ENCODE measurements around the gene ZNF273.

The ZNF273 gene

GRCh38 chr7:64868499-64868898, 34.6 kb upstream of the ZNF273 start:
- DNase-seq (ENCODE audit: low read depth) = no peak
- TF ChIP-seq CTCF (IDR thresholded peaks at IDR 0.05; ENCODE audit: low read depth, low read length, missing control alignments) = no peak
- H3K4me3 ChIP-seq (ENCODE audit: low read depth, low read length) = no peak overlapping the region
- in situ Hi-C loops (cut with HindIII; ENCODE audit: low sequenced_read_pairs) = no loop called here

- no peak overlapping the region for H3K4me3 ChIP-seq (ENCODE audit: low read depth, low read length)
- no peak for TF ChIP-seq CTCF (IDR thresholded peaks at IDR 0.05; ENCODE audit: low read depth, low read length, missing control alignments)
- DNase-seq (ENCODE audit: low read depth) = no peak
- in situ Hi-C loops (cut with HindIII; ENCODE audit: low sequenced_read_pairs) = no loop called here
Measured at GRCh38 chr7:64869121-64869725, 33.9 kb upstream of the ZNF273 start.

- no peak for DNase-seq (ENCODE audit: low read depth)
- no peak for TF ChIP-seq CTCF (IDR thresholded peaks at IDR 0.05; ENCODE audit: low read depth, low read length, missing control alignments)
- no peak overlapping the region for H3K4me3 ChIP-seq (ENCODE audit: low read depth, low read length)
- in situ Hi-C loops (cut with HindIII; ENCODE audit: low sequenced_read_pairs) = no loop called here
Measured at GRCh38 chr7:64869912-64870562, 33.0 kb upstream of the ZNF273 start.

- TF ChIP-seq CTCF (IDR thresholded peaks at IDR 0.05; ENCODE audit: low read depth, low read length, missing control alignments) = no peak
- DNase-seq (ENCODE audit: low read depth) = no peak
- H3K4me3 ChIP-seq (ENCODE audit: low read depth, low read length) = no peak overlapping the region
- in situ Hi-C loops (cut with HindIII; ENCODE audit: low sequenced_read_pairs) = no loop called here
Measured at GRCh38 chr7:64870656-64871055, 32.4 kb upstream of the ZNF273 start.

- no peak for TF ChIP-seq CTCF (IDR thresholded peaks at IDR 0.05; ENCODE audit: low read depth, low read length, missing control alignments)
- in situ Hi-C loops (cut with HindIII; ENCODE audit: low sequenced_read_pairs) = no loop called here
Measured at GRCh38 chr7:64871761-64872160, 31.3 kb upstream of the ZNF273 start.

GRCh38 chr7:64872351-64873154, 30.5 kb upstream of the ZNF273 start:
- TF ChIP-seq CTCF (IDR thresholded peaks at IDR 0.05; ENCODE audit: low read depth, low read length, missing control alignments) = no peak
- in situ Hi-C loops (cut with HindIII; ENCODE audit: low sequenced_read_pairs) = no loop called here
- no peak for DNase-seq (ENCODE audit: low read depth)
- no peak overlapping the region for H3K4me3 ChIP-seq (ENCODE audit: low read depth, low read length)

More at GRCh38 chr7:64871761-64872160, 31.3 kb upstream of the ZNF273 start:
- DNase-seq (ENCODE audit: low read depth) = no peak
- no peak overlapping the region for H3K4me3 ChIP-seq (ENCODE audit: low read depth, low read length)
